Endodermal cell (in vitro differentiated cells): ENCODE measurements around the gene KIF6. TPM values are rescaled to one million over a fixed set of nuclear protein-coding genes. Genes with fewer than 3 reads are reported as not detected.

ENCODE experiments used
- DNase-seq: peaks from one replicate; pipeline ENCODE4 v3.0.0-alpha.2; 2017
- H3K27ac ChIP-seq: 2 replicates; pipeline ENCODE4 v1.5.1; 2013; ENCODE audit warnings: mild to moderate bottlenecking, low read depth, low read length, moderate library complexity
- H3K27me3 ChIP-seq: 2 replicates; pipeline ENCODE4 v1.6.1; 2013; ENCODE audit warnings: mild to moderate bottlenecking, low read length, moderate library complexity; ENCODE audit not compliant: insufficient read depth, control insufficient read depth, poor library complexity, severe bottlenecking
- H3K36me3 ChIP-seq: 2 replicates; pipeline ENCODE4 v1.7.0; 2013; ENCODE audit warnings: mild to moderate bottlenecking, low read length, moderate library complexity; ENCODE audit not compliant: control insufficient read depth, insufficient read depth
- H3K4me1 ChIP-seq: one replicate; pipeline ENCODE4 v1.7.0; 2013; ENCODE audit warnings: low read length; ENCODE audit not compliant: control insufficient read depth, insufficient read depth
- H3K4me3 ChIP-seq: 2 replicates; pipeline ENCODE4 v1.5.1; 2013; ENCODE audit warnings: mild to moderate bottlenecking, low read length, moderate library complexity
- H3K9ac ChIP-seq: 2 replicates; pipeline ENCODE4 v1.6.1; 2013; ENCODE audit warnings: mild to moderate bottlenecking, low read length, moderate library complexity; ENCODE audit not compliant: poor library complexity, severe bottlenecking; ENCODE audit errors: extremely low read depth
- H3K9me3 ChIP-seq: 2 replicates; pipeline ENCODE4 v1.6.1; 2013; ENCODE audit warnings: mild to moderate bottlenecking, low read length, moderate library complexity; ENCODE audit not compliant: control insufficient read depth
- H3K27ac Mint-ChIP-seq: 2 replicates; pipeline ENCODE4 v1.8.0; 2020; ENCODE audit warnings: mixed read lengths
- H3K27me3 Mint-ChIP-seq: 2 replicates; pipeline ENCODE4 v1.8.0; 2021; ENCODE audit warnings: mild to moderate bottlenecking, mixed read lengths; ENCODE audit not compliant: insufficient read depth
- H3K36me3 Mint-ChIP-seq: 2 replicates; pipeline ENCODE4 v1.8.0; 2020; ENCODE audit warnings: low read depth, mixed read lengths
- H3K4me1 Mint-ChIP-seq: 2 replicates; pipeline ENCODE4 v1.8.0; 2020; ENCODE audit warnings: mixed read lengths
- H3K4me3 Mint-ChIP-seq: 2 replicates; pipeline ENCODE4 v1.8.0; 2020; ENCODE audit warnings: mild to moderate bottlenecking, moderate library complexity, mixed read lengths
- H3K9me3 Mint-ChIP-seq: 2 replicates; pipeline ENCODE4 v1.8.0; 2020; ENCODE audit warnings: mild to moderate bottlenecking, mixed read lengths
- CTCF ChIP-seq: fragments of 200-600 bp; sonication (generic); conservative IDR thresholded peaks from 2 replicates; pipeline ENCODE4 v1.5.0; 2021; ENCODE audit warnings: antibody characterized with exemption, mild to moderate bottlenecking
- WGBS, 2 experiments: methylation state at CpG; one replicate each; pipeline versions ENCODE4 v1.1.5 to v1.1.7; 2013; ENCODE audit warnings: missing lambda C conversion rate in 2 of 2, mixed read lengths in 1 of 2; ENCODE audit not compliant: insufficient coverage in 1 of 2, insufficient read length in 1 of 2; 5-methylcytosine and 5-hydroxymethylcytosine counted together
- total RNA-seq, 2 donors: library from RNA; stranded (reverse); fragmentation: NEBNext Ultra II Directional in 1 of 2; extraction: Animal tissue kit (Norgen Biotek cat#: 25700) in 1 of 2; gene quantifications; 2 replicates in 1 of 2; 3 replicates in 1 of 2; pipeline ENCODE4 v1.2.1, GENCODE V29; 2021

KIF6 gene
- total RNA-seq, 2 donors from 2014 or later, result 0.62 to 1.1 TPM

GRCh38 chr6:39386487-39386886 is 338.7 kb downstream of the KIF6 start:
- Histone ChIP-seq H3K9me3 (peaks cover 5% of the 10 kb centered on the region), H3K27me3 (peaks cover 7% of the 10 kb centered on the region), H3K9ac (no peak overlapping the region), H3K4me3 (no peak overlapping the region), H3K27ac (no peak overlapping the region), H3K36me3 (no peaks in the 10 kb centered on the region), H3K4me1 (no peaks in the 10 kb centered on the region)
- Mint-ChIP-seq H3K27me3 (no peaks in the 10 kb centered on the region), H3K36me3 (no peaks in the 10 kb centered on the region), H3K4me1 (no peaks in the 10 kb centered on the region), H3K9me3 (no peaks in the 10 kb centered on the region), H3K4me3 (no peak overlapping the region), H3K27ac (no peak overlapping the region)
- no peak for TF ChIP-seq CTCF
- WGBS, 2 experiments, result 86 to 96% methylated on average over 3 of the region's 3 CpGs
- no peak for DNase-seq

GRCh38 chr6:39381550-39382140 is 343.6 kb downstream of the KIF6 start:
- peaks cover 4% of the 10 kb centered on the region for H3K27me3 ChIP-seq
- DNase-seq, result no peak
- H3K27ac ChIP-seq, result no peak overlapping the region
- WGBS, 2 experiments, result 79% methylated on average over 2 to 5 of the region's 5 CpGs
- no peaks in the 10 kb centered on the region for H3K27me3 Mint-ChIP-seq
- H3K27ac Mint-ChIP-seq, result no peak overlapping the region
- no peak overlapping the region for H3K9ac ChIP-seq
- no peaks in the 10 kb centered on the region for H3K36me3 ChIP-seq
- no peaks in the 10 kb centered on the region for H3K9me3 Mint-ChIP-seq
- TF ChIP-seq CTCF, result no peak
- H3K4me3 Mint-ChIP-seq, result no peak overlapping the region
- peaks cover 5% of the 10 kb centered on the region for H3K9me3 ChIP-seq
- peaks cover 1% of the 10 kb centered on the region for H3K4me1 Mint-ChIP-seq
- no peaks in the 10 kb centered on the region for H3K4me1 ChIP-seq
- H3K36me3 Mint-ChIP-seq, result no peaks in the 10 kb centered on the region
- H3K4me3 ChIP-seq, result no peak overlapping the region

- TF ChIP-seq CTCF, result no peak
- 91% methylated on average over 4 to 5 of the region's 6 CpGs for WGBS, 2 experiments
- no peaks in the 10 kb centered on the region for H3K4me1 ChIP-seq
- H3K9me3 Mint-ChIP-seq, result no peaks in the 10 kb centered on the region
- no peak overlapping the region for H3K27ac ChIP-seq
- H3K27ac Mint-ChIP-seq, result no peak overlapping the region
- no peak overlapping the region for H3K4me3 Mint-ChIP-seq
- no peak overlapping the region for H3K4me3 ChIP-seq
- H3K36me3 Mint-ChIP-seq, result no peaks in the 10 kb centered on the region
- peaks cover 1% of the 10 kb centered on the region for H3K4me1 Mint-ChIP-seq
- no peak for DNase-seq
- no peak overlapping the region for H3K9ac ChIP-seq
- no peaks in the 10 kb centered on the region for H3K27me3 Mint-ChIP-seq
- no peaks in the 10 kb centered on the region for H3K27me3 ChIP-seq
- H3K9me3 ChIP-seq, result peaks cover 5% of the 10 kb centered on the region
- H3K36me3 ChIP-seq, result no peaks in the 10 kb centered on the region
These were observed 344.2 kb downstream of the KIF6 start for GRCh38 chr6:39380837-39381549.
